HepG2 (cell line): Measurements from ENCODE around the gene SERINC5. TPM values are rescaled to one million over a fixed set of nuclear protein-coding genes. Genes with fewer than 3 reads are reported as not detected.

ENCODE experiments used
- AFF4 ChIP-seq: sonication (generic); formaldehyde crosslinking; IDR thresholded peaks from 2 replicates; pipeline ENCODE4 v1.4.0; 2020; ENCODE audit warnings: missing genetic modification reagents
- BCL6 ChIP-seq: IDR thresholded peaks from 2 replicates; pipeline ENCODE4 v1.6.1; 2016; ENCODE audit warnings: missing genetic modification reagents, missing compliant biosample characterization
- HMG20A ChIP-seq: IDR thresholded peaks from 2 replicates; pipeline ENCODE4 v1.6.1; 2016; ENCODE audit warnings: borderline replicate concordance
- HMGA1 ChIP-seq: sonication (generic); formaldehyde crosslinking; conservative IDR thresholded peaks from 2 replicates; pipeline ENCODE4 v1.4.0; 2020; ENCODE audit warnings: missing genetic modification reagents
- HNF4A ChIP-seq: sonication (generic); formaldehyde crosslinking; IDR thresholded peaks from 2 replicates; pipeline ENCODE4 v1.4.0; 2020; ENCODE audit warnings: missing genetic modification reagents
- MED1 ChIP-seq: sonication (generic); formaldehyde crosslinking; IDR thresholded peaks from 2 replicates; pipeline ENCODE4 v1.4.0; 2020; ENCODE audit warnings: missing genetic modification reagents
- NCOR1 ChIP-seq: fragments of 200-600 bp; sonication (generic); IDR thresholded peaks from 2 replicates; pipeline ENCODE4 v1.7.0; 2017; ENCODE audit warnings: antibody characterized with exemption, low read length, borderline replicate concordance
- NR2F1 ChIP-seq, 2 experiments: fragments of 450-650 bp in 1 of 2; formaldehyde crosslinking in 1 of 2; IDR thresholded peaks; 2 replicates each; pipeline versions ENCODE4 v1.5.0 to v1.6.1; 2016 to 2020; ENCODE audit warnings: mild to moderate bottlenecking in 1 of 2, missing compliant biosample characterization in 1 of 2, missing genetic modification reagents in 1 of 2, moderate library complexity in 1 of 2
- NR2F6 ChIP-seq, 2 experiments: IDR thresholded peaks; 2 replicates each; pipeline ENCODE4 v1.6.1; 2016; ENCODE audit warnings: antibody characterized with exemption in 1 of 2, mild to moderate bottlenecking in 1 of 2
- RCOR2 ChIP-seq: IDR thresholded peaks from 2 replicates; pipeline ENCODE4 v1.6.1; 2016; ENCODE audit warnings: missing biosample characterization, missing genetic modification reagents
- RXRB ChIP-seq: IDR thresholded peaks from 2 replicates; pipeline ENCODE4 v1.6.1; 2016; ENCODE audit warnings: borderline replicate concordance, missing genetic modification reagents, missing compliant biosample characterization
- SP5 ChIP-seq: IDR thresholded peaks from 2 replicates; pipeline ENCODE4 v1.6.1; 2016; ENCODE audit warnings: low read depth, borderline replicate concordance
- TFDP2 ChIP-seq: sonication (generic); formaldehyde crosslinking; IDR thresholded peaks from 2 replicates; pipeline ENCODE4 v1.4.0; 2020; ENCODE audit warnings: missing genetic modification reagents
- THRA ChIP-seq: sonication (generic); formaldehyde crosslinking; IDR thresholded peaks from 2 replicates; pipeline ENCODE4 v1.4.0; 2020; ENCODE audit warnings: missing genetic modification reagents, borderline replicate concordance
- ZNF30 ChIP-seq: sonication (generic); formaldehyde crosslinking; IDR thresholded peaks from 2 replicates; pipeline ENCODE4 v1.5.0; 2020; ENCODE audit warnings: mild to moderate bottlenecking, missing genetic modification reagents
- ZNF451 ChIP-seq: sonication (generic); formaldehyde crosslinking; IDR thresholded peaks from 2 replicates; pipeline ENCODE4 v1.5.0; 2020; ENCODE audit warnings: mild to moderate bottlenecking, missing genetic modification reagents
- ZSCAN20 ChIP-seq: sonication (generic); formaldehyde crosslinking; IDR thresholded peaks from 2 replicates; pipeline ENCODE4 v1.4.0; 2020; ENCODE audit warnings: missing genetic modification reagents, mild to moderate bottlenecking, borderline replicate concordance
- polyA plus RNA-seq, 8 experiments: library from polyadenylated mRNA; depleted of rRNA in 3 of 8; stranded (reverse) in 7 of 8; unstranded in 1 of 8; fragments of >200 nt; fragmentation: Illumina TruSeq in 4 of 8; extraction: Trizol in 4 of 8; gene quantifications; 2 replicates each; pipeline versions ENCODE4 v1.2.1 to v1.2.3, GENCODE V29; 2011 to 2016; ENCODE audit warnings: low read depth in 4 of 8, missing spikeins in 1 of 8, mixed read lengths in 1 of 8; ENCODE audit not compliant: insufficient read depth in 1 of 8
- total RNA-seq, 5 experiments: library from RNA; depleted of rRNA; stranded (reverse); fragments of >200 nt; fragmentation: Illumina TruSeq; extraction: Trizol; gene quantifications; 2 replicates each; pipeline ENCODE4 v1.2.3, GENCODE V29; 2016; ENCODE audit warnings: low read depth in 1 of 5
- TF ChIP-seq, protein P1 (sequence below): sonication (generic); formaldehyde crosslinking; IDR thresholded peaks from 2 replicates; pipeline ENCODE4 v1.5.0; 2020; ENCODE audit warnings: mild to moderate bottlenecking, low read depth, missing genetic modification reagents, borderline replicate concordance
- TF ChIP-seq, protein P2 (sequence below): IDR thresholded peaks from 2 replicates; pipeline ENCODE4 v1.4.0; 2020; ENCODE audit warnings: mild to moderate bottlenecking, missing genetic modification reagents

SERINC5 gene
- total and polyA plus RNA-seq, 2 of the 13 experiments (the other 11 are each of a cell fraction or from before 2014, with no cell fraction given) = 17.3 to 22.8 TPM

- peak; percentile 52; the same call in 1 of the 2 replicates for TF ChIP-seq THRA (CRISPR knock-in tag)
- TF ChIP-seq ZNF451 (CRISPR knock-in tag) = no peak
- TF ChIP-seq HNF4A = peak; percentile 91
- no peak for TF ChIP-seq AFF4
- TF ChIP-seq, protein P1, sequence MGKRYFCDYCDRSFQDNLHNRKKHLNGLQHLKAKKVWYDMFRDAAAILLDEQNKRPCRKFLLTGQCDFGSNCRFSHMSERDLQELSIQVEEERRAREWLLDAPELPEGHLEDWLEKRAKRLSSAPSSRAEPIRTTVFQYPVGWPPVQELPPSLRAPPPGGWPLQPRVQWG = no peak
- TF ChIP-seq, protein P2, sequence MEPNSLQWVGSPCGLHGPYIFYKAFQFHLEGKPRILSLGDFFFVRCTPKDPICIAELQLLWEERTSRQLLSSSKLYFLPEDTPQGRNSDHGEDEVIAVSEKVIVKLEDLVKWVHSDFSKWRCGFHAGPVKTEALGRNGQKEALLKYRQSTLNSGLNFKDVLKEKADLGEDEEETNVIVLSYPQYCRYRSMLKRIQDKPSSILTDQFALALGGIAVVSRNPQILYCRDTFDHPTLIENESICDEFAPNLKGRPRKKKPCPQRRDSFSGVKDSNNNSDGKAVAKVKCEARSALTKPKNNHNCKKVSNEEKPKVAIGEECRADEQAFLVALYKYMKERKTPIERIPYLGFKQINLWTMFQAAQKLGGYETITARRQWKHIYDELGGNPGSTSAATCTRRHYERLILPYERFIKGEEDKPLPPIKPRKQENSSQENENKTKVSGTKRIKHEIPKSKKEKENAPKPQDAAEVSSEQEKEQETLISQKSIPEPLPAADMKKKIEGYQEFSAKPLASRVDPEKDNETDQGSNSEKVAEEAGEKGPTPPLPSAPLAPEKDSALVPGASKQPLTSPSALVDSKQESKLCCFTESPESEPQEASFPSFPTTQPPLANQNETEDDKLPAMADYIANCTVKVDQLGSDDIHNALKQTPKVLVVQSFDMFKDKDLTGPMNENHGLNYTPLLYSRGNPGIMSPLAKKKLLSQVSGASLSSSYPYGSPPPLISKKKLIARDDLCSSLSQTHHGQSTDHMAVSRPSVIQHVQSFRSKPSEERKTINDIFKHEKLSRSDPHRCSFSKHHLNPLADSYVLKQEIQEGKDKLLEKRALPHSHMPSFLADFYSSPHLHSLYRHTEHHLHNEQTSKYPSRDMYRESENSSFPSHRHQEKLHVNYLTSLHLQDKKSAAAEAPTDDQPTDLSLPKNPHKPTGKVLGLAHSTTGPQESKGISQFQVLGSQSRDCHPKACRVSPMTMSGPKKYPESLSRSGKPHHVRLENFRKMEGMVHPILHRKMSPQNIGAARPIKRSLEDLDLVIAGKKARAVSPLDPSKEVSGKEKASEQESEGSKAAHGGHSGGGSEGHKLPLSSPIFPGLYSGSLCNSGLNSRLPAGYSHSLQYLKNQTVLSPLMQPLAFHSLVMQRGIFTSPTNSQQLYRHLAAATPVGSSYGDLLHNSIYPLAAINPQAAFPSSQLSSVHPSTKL = peak; percentile 81; the same call in 1 of the 2 replicates
- peak; percentile 65; the same call in 1 of the 2 replicates for TF ChIP-seq NCOR1
- peak; percentile 50; the same call in 1 of the 2 replicates for TF ChIP-seq HMG20A (CRISPR knock-in tag)
- peak; percentile 39; the same call in 1 of the 2 replicates for TF ChIP-seq BCL6
- no peak for TF ChIP-seq HMGA1 (CRISPR knock-in tag)
- no peak for TF ChIP-seq ZSCAN20 (CRISPR knock-in tag)
- TF ChIP-seq TFDP2 (CRISPR knock-in tag) = no peak
- TF ChIP-seq RXRB (CRISPR knock-in tag) = peak; percentile 41; the same call in 1 of the 2 replicates
- peak; percentile 73 for TF ChIP-seq NR2F6 (IDR thresholded peaks at IDR 0.05)
- peak; percentile 59 for TF ChIP-seq NR2F6 (CRISPR knock-in tag; IDR thresholded peaks at IDR 0.05)
- TF ChIP-seq MED1 (CRISPR knock-in tag) = 0 out of 2 replicates have a peak, but pooled peaks have one; percentile 13
- TF ChIP-seq RCOR2 (CRISPR knock-in tag) = peak; percentile 64; the same call in 1 of the 2 replicates
- TF ChIP-seq SP5 (CRISPR knock-in tag) = no peak
- no peak for TF ChIP-seq ZNF30
- peak; percentile 63 to 84; a peak in 3 of 4 replicates for TF ChIP-seq NR2F1 (CRISPR knock-in tag; IDR thresholded peaks at IDR 0.05)
Measured at GRCh38 chr5:80128141-80128540, 127.7 kb downstream of the SERINC5 start (continued).
